ENCODE data around the gene RBMS2.
"Not testable (repeated sequence)": the region's sequence is repeated elsewhere in the genome, so short reads cannot be mapped to it uniquely, and the experiment has no call there.

The RBMS2 gene

DNA sequence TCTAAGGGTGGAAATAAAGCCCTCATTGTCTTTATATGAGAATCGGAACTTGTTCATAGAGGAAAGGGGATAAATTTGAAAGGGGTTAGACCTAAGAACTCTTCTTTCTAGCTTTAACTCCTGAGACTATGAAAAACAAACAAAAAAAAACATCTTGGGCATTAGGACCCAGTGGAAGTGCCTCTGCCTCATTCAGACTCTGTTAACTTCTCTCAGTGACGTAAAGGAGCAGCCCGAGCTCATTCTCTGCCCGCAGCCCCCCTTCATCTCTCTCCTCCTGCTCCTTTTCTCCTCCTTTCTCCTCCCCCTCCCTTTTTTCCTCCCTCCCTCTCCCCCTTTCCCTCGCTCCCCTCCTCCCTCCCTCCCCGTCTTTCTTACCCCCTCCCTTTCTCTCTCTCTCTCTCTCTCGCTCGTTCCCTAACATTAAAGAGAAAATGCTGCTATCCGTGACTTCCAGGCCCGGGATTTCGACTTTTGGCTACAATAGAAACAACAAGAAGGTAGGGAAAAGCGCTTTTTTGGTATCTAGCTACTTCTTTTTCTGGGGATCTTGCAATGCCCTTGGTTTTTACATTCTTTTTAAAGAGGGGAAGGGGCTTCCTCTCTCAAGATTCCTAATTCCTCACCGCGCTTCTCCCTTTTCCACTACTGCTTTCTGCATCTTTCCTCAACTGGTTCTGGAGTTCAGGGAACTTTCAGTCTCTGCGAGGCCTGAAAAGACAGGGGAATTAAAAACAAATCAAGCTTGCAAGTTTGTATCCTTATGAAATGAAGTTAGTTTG, at the start of gene RBMS2:
TSS of gene RBMS2 (plus strand) at position 231 of the 782 bp plus-strand sequence. CDS start at position 435, 204 bp downstream.
- DNase-seq = peak; percentile 65 to 71

DNA sequence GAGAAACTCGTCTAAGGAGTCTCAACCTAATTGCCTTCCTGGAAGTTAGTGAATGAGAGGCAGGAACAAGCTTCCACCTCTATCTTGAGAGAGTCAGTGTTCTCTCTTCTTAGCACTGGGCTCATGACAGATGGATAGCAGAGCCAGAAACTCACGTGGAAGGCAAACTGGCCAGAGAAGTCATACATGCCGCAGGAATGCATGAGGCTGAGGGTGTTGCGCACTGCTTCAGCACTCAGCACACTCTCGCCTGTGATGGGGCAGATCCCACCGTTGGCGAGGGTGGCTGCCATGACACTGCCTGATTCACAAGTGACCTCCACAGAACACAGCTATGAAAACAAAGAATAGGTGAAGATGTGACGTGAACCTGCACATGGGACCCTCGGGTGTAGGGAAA, 47.2 kb upstream of the RBMS2 start:
- DNase-seq = no peak

DNA sequence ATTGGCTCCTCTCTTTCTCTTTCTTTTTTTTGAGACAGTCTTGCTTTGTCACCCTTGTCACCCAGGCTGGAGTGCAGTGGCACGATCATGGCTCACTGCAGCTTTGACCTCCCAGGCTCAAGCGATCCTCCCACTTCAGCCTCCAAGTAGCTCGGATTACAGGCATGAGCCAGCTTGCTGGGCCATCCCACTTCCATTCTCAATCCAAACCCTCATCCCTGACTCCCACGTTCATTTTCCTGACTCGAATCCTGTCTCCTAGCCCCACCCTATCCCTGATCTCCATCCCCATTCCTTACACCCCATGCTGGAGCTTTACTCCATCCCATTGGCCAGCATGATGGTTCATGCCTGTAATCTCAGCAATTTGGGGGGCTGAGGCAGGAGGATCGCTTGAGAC, 45.5 kb upstream of the RBMS2 start:
- no peak for DNase-seq

GRCh38 chr12:56476972-56477432, 44.6 kb upstream of the RBMS2 start:
- DNase-seq = no peak

GRCh38 chr12:56477521-56478225, 43.9 kb upstream of the RBMS2 start:
- DNase-seq = no peak

DNA sequence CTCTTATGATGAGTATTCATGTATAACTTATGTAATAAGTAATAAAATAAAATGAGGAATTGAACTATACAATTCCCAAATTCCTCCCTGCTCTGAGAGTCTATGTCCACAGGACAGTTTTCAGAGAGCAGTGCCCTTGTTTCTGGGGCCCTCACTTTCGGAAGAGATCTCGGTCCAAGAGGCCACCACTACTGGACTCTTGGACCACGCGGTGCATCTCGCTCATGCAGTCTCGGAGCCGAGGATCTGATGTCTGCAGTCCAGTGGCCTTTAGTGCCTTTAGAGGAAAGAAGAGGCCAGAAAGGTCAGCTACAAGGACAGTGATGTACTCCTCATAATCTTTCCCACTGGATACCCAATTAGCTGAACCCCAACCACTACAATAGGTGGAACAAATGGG, 42.0 kb upstream of the RBMS2 start:
- no peak for DNase-seq

- DNase-seq = no peak
Observed at GRCh38 chr12:56484566-56484965, 37.1 kb upstream of the RBMS2 start.

DNA sequence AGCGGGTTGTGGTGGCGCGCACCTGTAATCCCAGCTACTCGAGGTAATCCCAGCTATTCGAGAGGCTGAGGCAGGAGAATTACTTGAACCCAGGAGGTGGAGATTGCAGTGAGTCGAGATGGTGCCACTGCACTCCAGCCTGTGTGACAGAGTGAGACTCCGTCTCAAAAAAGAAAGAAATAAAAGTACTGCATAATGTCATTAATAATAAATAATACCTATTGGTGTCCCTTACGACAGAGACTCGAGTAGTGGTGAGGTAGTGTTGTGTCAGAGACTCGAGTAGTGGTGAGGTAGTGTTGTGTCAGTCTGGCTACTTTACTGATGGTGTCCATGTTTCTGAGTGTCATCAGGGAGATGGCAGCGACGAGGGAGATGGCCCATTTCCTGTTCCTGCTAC, 34.9 kb upstream of the RBMS2 start:
- no peak for DNase-seq

- DNase-seq = no peak
Observed at GRCh38 chr12:56487448-56488040, 34.1 kb upstream of the RBMS2 start.

GRCh38 chr12:56488041-56488955, 33.3 kb upstream of the RBMS2 start, which contains the start of gene GLS2:
Gene GLS2, minus strand, starts transcription at chr12:56488161. Its CDS starts 43 bp downstream, at chr12:56488118.
- no peak for DNase-seq

DNA sequence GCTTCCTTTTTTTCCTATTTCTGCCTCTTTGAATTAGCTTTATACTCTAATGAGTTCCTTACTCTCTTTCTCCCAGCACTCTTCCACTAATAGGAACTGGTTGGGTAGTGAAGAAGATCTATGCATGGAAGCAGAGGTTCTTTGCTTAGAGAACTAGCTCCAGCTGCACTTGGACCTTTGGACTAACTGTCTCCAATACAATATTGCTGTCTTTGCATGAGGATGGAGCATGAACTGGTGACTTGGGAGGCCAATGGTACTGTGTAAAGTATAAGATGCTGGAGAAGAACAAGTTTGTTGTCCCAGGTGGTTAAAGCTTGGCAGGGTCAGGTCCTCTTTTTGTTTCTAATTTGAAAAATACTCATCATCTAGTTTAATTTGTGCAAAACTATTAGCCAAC, 31.3 kb upstream of the RBMS2 start:
- no peak for DNase-seq

DNA sequence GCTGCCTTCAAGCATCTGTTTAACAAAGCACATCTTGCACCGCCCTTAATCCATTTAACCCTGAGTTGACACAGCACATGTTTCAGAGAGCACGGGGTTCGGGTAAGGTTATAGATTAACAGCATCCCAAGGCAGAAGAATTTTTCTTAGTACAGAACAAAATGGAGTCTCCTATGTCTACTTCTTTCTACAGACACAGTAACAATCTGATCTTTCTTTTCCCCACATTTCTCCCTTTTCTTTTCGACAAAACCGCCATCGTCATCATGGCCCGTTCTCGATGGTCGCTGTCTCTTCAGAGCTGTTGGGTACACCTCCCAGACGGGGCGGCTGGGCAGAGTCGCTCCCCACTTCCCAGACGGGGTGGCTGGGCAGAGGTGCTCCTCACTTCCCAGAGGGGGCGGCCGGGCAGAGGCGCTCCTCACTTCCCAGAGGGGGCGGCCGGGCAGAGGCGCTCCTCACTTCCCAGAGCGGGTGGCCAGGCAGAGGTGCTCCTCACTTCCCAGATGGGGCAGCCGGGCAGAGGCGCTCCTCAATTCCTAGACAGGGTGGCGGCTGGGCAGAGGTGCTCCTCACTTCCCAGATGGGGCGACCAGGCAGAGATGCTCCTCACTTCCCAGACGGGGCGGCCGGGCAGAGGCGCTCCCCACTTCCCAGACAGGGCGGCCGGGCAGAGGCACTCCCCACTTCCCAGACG, 28.1 kb upstream of the RBMS2 start:
- DNase-seq = not testable (repeated sequence)

DNA sequence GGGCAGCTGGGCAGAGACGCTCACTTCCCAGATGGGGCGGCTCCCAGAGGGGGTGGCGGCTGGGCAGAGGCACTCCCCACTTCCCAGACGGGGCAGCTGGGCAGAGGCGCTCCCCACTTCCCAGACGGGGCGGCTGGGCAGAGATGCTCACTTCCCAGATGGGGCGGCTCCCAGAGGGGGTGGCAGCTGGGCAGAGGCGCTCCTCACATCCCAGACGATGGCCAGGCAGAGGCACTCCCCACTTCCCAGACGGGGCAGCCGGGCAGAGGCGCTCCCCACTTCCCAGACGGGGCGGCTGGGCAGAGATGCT, 27.6 kb upstream of the RBMS2 start:
- not testable (repeated sequence) for DNase-seq

- DNase-seq = not testable (repeated sequence)
Observed at GRCh38 chr12:56494481-56494880, 27.1 kb upstream of the RBMS2 start.

- not testable (repeated sequence) for DNase-seq
Observed at GRCh38 chr12:56496704-56497103, 24.9 kb upstream of the RBMS2 start.

DNA sequence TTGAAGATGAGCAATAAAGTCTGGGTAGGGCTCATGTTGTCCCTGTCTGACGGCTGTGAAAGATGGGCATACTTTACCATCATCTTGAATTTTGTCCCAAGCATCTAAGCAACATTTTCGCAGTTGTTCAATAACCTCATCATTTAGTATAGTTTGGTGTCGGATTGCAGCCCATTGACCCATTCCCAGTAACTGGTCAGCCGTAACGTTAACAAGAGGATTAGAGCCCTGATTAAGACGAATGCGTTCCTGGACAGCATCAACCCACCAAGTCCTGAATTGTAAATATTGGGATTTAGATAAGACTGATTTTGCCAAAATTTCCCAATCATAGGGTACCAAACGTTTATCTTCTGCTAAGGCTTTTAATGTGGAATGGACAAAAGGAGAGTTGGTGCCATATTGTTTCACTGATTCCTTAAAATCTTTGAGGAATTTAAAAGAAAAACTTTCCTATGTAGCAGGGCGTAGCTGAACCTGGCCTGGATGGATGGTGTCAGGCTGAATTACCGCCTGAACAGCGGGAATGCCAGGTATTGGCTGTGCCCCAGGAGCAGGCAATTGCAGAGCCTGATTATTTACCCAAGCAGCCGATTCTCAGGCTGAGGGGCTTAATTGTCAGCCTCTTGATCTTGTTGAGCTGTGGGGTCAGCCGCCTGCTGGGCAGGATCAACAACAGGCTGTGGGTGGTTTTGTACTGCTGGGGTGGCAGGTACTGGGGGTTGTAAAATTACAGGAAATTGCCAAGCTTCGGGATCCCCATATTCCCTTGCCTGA, 23.3 kb upstream of the RBMS2 start:
- not testable (repeated sequence) for DNase-seq

DNA sequence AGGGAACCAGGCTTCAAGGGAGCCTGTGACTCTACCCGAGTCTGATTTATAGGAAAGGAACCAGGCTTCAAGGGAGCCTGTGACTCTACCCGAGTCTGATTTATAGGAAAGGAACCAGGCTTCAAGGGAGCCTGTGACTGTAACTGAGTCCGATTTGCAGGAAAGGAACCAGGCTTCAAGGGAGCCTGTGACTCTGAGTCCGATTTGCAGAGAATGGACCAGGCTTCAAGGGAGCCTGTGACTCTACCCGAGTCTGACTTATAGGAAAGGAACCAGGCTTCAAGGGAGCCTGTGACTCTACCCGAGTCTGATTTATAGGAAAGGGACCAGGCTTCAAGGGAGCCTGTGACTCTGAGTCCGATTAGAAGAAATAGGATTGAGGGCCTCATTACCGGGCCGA, 22.2 kb upstream of the RBMS2 start:
- DNase-seq = not testable (repeated sequence)

- not testable (repeated sequence) for DNase-seq
Observed at GRCh38 chr12:56499879-56500278, 21.7 kb upstream of the RBMS2 start.

GRCh38 chr12:56510786-56511185, 10.8 kb upstream of the RBMS2 start:
- DNase-seq = no peak

- DNase-seq = not testable (repeated sequence)
Observed at GRCh38 chr12:56514014-56514318, 7.7 kb upstream of the RBMS2 start.

DNA sequence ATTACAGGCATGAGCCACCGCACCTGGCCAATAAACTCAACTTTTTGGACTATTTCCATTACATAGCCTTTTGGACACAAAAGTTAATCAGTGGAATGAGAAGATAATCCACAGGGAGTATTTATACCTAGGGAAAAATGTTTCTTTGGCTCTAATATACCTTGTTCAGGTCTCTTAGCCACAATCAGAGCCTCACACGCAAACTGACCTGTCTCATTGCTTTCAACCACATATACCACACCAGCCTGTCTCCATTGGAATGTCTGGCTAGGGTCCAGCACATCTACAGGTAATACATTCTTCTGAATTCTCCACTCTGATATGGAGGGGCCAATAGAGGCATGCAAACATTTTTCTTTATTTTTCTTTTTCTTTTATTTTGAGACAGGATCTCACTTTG, 3.8 kb upstream of the RBMS2 start:
- no peak for DNase-seq

Data from AML-193 (cell line).